Renal cortical epithelial cell (primary cell): Measurements from ENCODE around the gene SLC45A1. TPM values are rescaled to one million over a fixed set of nuclear protein-coding genes. Genes with fewer than 3 reads are reported as not detected.

Experiments
- DNase-seq: peaks from one replicate; pipeline ENCODE4 v3.0.0-alpha.2; 2011; ENCODE audit warnings: low read depth
- total RNA-seq: library from RNA; depleted of rRNA; stranded (reverse); fragments of >200 nt; gene quantifications from 2 replicates; pipeline ENCODE4 v1.2.3, GENCODE V29; 2014

Gene SLC45A1
- total RNA-seq, 1 donor from 2014 or later = 2.0 TPM

DNA sequence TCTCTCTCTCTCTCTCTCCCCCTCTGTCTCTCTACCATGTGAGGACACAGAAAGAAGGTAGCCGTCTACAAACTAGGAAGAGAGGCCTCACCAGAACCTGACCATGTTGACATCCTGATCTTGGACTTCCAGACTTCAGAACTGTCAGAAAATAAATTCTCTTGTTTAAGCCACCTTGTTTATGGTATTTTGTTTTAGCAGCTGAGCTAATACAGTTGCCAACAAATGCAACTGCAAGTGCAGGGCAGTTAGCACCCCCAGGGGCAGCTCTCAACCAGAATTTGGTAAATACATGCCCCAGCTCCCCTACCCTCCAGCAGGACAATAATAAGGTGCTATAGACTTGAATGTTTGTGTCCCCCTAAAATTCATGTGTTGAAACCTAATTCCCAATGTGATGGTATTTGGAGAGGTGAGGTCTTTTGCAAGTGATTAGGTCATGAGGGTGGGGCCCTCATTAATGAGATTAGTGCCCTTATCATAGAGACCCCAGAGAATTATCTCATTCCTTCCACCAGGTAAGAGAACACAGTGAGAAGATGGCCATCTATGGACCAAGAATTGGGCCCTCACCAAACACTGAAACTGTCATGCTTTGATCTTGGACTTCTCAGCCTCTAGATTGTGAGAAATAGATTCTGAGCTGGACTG lies 6.7 kb upstream of the SLC45A1 start:
- no peak for DNase-seq

DNA sequence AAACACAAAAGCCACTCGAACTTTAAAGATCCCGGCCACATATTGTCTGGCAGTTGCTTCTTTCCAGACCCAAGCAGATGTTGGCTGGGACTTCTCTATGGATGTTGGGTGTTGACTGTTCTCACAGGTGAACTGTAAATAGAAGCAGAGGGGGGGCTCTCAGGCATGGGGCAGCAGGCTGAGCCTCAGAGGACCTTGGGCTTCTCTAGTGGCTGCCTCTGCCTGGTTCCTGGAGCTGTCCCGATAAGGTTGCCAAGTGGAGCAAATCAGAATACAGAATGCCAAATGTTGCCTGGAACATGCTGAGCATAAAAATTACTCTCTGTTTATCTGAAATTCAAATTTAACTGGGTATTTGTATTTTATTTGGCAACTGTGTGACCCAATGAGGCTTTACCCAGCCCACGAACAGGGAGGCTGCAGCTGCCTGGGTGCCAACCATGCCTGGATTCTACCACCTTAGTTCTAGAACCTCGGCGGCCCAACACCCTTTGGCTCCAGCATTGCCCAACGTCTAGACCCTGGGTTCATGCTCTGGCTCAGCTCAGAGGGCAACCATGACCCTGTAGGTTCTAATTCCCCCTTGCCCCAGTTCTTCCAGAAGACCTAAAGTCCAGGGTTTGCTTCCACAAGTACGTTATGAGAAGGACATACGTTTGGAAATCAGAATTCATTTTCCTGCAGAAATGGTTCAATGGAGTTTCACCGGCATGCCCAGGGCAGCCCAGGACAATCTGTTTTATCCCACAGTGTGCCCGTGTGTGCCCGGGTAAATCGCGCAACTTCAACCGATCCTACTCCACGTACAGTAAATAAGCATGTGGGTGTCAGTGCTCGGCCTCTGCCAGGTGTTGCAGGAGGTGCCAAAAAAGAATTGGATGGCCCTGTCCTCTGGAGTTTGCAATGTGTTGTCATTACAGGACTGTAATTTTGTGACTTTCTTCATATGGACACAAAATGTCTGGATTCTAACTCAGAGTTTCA lies 5.4 kb upstream of the SLC45A1 start:
- DNase-seq = no peak

DNA sequence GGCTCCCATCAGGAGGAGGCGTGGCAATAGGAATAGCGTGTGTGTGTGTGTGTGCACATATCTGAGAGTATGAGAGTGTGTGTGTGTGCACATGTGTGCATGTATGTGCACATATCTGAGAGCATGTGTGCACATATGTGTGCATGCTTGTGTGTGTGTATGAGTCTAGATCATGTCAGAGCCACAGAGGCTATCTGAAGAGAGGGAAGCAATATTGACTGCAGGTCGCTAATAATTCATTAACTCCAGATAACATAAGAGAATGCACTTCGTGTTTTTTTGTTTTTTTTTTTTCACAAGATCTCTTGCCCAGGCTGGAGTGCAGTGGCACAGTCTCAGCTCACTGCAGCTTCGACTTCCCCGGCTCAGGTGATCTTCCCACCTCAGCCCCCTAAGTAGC lies 4.7 kb upstream of the SLC45A1 start:
- no peak for DNase-seq

DNA sequence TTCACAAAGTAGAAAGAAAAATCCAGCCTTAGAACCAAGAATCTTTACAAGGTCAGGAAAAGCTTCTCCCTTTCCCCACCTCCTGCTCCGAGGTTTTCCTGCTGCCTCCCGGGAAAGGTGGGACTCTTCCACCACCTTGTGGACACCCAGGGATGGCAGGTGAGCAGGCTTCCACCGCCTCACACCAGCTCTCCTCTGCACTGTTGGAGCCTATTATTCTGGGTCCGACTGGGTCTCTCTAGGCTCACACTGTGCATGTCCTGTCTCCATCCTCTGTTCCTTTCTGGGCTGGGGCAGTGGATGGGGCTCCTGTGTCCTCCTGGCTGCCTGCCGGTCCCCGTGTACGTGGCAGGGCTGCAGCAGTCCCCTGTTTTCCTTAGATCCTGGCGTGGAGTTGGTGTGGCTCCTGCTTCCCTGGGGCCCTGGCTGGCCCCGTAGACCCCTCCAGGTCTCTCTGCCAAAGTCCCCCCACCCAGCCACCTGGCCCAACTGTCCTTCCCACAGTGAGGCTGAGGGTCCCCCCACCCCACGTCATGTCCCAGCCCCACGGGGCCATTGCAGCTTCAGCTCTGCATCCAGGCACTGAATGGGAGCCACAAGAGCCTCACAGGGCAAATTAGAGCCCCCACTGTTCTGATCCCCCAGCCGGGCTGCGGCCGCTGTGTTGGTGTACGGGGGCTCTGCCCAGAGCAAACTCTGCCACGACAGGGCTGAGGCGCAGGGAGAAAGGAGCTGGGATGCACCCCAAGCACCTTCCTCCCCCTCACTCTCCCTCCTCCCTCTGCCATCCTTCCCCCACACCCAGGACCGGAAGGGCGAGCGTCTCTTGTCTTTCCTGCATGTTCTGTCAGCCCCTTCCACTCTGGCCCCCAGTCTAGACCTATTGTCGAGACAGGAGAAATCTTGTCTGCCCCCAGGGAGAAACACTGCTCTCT lies 3.3 kb upstream of the SLC45A1 start:
- DNase-seq = peak; percentile 59

DNA sequence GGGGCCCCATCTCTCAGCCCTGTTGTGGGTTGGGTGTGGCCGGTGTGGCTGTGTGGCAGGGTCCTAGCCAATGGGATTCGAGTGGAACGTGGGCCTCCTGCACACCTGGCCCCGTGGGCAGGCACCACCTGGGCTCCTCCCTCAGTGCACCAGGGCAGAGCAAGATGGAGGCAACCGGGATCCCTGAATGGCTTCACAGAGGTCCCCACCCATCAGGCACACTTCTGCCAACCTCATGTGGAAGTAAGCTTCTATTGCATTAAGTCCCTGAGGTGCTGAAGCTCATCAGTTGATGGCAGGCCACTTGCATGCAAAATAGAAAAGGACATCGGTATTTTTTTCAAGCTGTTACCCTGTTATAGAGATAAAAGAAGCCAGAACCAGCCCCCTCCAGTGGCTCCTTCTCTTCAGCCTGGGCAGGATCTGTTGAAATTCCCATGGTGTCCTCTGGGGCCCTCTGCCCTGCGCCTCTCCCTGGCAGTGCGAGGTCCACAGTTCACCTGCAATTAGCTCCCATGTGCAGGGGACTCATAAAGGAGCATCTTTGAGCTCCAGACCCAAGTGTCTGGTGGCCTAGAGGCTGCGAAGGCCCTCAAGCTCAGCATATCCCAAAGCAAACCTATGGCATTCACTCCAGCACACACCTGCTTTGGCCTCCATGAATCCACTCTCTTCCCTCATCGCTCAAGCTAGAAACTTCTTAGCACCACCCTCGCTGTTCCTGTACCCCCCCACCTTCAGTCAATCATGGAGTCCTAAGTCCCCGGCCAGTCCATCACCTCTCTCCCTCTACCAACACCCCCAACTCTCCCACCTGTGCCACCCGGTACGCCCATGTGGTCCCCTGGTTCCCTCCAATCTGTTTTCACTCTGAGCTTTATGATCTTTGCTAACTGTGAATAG lies 2.1 kb upstream of the SLC45A1 start:
- DNase-seq = no peak

DNA sequence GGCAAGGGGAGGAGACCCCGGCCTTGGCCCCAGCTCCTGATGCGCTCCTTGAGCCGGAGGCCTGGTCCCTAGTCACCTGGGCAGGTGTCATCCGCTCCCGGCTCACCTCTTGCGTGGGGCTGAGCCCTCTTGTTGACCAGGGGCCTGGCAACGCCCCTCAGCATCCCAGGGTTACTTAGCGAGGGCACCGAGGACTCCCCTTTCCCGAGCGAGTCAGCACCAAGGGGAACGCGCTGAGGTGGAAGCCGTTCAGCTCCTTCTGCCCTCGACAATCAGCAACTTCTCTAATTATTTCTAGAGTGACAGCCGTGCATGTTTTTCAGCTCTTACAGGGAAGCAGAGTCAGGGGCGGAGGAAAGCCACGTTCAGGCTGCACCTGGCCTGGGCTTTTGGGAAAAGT lies 522 bp downstream of the SLC45A1 start:
- no peak for DNase-seq

DNA sequence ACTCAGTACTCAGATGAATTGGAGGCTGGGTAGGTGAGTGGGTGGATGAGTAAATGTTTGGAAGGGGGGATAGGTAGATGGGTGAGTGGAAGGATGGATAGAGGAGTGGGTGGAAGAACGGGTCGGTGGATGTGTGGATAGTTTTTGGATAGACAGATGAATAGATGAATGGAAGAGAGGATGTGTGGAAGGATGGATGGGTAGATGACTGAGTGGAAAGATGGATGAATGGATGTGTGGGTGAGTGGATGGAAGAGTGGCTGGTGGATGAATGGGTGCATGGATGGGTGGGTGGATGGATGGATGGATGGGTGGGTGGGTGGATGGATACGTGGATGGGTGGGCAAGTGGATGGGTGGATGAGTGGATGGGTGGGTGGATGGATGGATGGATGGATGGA lies 3.7 kb downstream of the SLC45A1 start:
- no peak for DNase-seq

DNA sequence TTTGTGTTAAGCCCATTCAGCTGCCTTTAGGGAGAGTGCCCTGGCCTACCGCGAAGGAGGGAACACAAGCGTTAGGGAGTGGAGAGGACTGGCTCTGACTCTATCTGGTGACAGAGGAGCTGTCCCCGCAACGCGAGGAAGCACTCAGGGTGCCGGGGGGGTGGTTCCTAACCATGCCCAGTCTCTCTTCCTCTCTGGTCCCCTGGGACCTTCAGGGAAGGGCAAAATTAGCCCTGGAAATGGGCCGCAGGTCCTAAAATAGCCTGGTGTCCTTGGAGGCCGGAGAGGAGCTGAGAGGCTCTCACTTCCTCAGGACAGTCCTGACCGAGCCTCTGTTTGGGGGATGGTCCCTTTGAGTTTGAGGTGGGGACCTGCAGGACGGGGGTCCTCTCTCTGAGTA lies 5.8 kb downstream of the SLC45A1 start:
- no peak for DNase-seq

DNA sequence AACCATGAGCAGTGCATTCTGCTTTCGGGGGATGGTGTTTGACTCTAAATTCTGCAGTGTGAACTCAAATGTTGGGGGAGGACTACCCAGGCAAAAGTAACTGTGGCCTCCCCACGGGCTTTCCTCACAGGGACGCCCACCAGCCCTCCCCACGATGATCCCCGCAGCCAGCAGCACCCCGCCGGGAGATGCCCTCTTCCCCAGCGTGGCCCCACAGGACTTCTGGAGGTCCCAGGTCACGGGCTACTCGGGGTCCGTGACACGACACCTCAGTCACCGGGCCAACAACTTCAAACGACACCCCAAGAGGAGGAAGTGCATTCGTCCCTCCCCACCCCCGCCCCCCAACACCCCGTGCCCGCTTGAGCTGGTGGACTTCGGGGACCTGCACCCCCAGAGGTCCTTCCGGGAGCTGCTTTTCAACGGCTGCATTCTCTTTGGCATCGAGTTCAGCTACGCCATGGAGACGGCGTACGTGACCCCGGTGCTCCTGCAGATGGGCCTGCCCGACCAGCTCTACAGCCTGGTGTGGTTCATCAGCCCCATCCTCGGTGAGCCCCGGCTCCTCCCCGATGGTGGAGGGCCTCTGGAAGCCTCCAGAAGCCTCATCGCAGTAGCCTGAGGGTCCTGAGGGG lies 6.4 kb downstream of the SLC45A1 start:
- DNase-seq = no peak

DNA sequence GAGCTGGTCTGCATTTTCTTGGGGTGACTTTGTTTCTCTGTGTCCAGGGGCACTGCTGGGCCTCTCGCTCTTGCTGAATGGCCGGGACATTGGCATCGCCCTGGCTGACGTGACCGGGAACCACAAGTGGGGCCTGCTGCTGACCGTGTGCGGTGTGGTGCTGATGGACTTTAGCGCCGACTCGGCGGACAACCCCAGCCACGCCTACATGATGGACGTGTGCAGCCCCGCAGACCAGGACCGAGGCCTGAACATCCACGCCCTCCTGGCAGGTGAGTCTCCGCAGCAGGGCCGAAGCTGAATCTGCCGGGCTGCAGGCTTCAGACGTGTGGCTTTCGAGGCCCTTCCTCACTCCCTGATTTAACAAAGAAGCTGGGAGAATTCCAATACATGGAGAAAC lies 7.9 kb downstream of the SLC45A1 start:
- DNase-seq = no peak

DNA sequence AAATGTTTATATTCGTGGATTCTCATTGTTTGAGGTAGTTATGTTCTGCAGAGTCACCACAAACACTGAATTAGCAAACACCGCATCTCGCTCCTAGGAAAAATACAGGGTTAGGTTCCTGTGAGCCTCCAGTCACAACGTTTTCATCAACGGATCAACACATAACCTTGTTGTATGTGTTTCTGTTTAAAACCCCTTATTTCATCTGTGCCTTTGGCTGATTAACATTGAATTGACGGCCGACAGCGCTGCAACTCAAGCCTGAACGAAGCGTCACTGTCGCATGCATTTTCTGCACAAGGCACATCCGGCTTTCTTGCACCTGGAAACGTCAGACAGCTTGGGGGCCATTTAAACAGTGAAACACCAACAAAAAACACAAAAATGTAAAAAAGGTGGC lies 8.4 kb downstream of the SLC45A1 start:
- no peak for DNase-seq

DNA sequence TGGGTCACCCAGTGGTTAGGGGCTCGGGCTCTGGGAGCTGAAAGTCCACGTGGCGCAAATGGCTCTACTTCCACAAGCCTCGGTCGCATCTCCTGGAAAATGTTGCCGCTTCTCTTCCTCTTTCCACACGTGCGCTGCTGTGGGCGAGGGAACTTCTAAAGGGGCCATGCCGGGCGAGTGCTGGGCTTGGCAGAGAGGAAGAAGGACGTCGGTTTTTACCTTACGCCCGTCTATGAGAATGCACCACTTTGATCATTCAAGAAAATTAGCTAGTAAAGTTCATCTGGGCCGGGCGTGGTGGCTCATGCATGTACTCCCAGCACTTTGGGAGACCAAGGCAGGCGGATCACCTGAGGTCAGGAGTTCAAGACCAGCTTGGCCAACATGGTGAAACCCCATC lies 10.4 kb downstream of the SLC45A1 start:
- DNase-seq = no peak

DNA sequence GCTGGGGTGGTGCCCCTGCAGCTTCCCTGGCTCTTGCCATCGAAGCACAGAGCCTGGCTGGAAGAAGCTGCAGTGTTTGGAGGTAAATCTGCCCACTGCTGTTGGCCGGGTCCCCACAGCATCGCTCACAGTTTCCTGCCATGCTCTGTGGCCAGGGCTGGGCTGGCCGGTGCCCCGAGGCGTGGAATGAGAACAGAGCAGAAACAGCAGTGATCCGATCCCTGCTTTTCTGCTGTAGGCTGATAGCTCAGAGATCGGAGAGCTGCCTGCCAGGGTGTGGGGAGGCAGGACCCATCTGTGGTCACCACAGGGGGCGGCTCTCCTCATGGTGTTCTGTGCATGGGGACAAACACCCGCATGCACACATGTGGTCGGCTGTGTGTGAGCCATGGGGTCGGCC lies 11.5 kb downstream of the SLC45A1 start:
- DNase-seq = no peak

DNA sequence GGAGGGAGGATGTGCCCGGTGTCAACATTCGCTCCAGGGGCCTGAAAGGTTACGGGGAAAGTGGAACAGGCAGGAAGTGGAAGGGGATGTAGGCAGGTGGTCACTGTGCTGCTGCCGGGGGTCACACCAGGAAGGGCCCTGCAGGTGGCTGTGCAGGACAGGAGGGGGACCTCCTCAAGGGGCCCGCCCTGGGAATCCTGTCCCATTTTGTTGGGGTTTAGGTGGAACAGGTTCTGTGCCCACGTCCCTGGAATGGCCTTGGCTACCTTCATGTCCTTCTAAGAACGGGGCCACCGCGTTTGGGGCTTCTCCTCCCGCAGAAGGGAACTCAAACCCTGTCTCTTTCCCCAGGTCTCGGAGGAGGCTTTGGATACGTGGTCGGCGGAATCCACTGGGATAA lies 11.9 kb downstream of the SLC45A1 start:
- no peak for DNase-seq

DNA sequence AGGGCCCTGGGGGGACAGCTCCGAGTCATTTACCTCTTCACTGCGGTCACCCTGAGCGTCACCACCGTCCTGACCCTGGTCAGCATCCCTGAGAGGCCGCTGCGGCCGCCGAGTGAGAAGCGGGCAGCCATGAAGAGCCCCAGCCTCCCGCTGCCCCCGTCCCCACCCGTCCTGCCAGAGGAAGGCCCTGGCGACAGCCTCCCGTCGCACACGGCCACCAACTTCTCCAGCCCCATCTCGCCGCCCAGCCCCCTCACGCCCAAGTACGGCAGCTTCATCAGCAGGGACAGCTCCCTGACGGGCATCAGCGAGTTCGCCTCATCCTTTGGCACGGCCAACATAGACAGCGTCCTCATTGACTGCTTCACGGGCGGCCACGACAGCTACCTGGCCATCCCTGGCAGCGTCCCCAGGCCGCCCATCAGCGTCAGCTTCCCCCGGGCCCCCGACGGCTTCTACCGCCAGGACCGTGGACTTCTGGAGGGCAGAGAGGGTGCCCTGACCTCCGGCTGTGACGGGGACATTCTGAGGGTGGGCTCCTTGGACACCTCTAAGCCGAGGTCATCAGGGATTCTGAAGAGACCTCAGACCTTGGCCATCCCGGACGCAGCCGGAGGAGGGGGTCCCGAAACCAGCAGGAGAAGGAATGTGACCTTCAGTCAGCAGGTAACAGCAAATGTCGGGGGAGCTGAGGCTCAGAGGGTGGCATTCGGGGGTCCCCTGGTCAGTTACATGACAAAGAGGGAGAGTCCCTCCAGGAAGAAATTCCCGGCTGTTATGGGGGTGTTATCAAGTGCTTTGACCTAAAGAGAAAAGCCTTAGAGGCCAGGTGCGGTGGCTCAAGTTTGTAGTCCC lies 12.6 kb downstream of the SLC45A1 start:
- DNase-seq = no peak

DNA sequence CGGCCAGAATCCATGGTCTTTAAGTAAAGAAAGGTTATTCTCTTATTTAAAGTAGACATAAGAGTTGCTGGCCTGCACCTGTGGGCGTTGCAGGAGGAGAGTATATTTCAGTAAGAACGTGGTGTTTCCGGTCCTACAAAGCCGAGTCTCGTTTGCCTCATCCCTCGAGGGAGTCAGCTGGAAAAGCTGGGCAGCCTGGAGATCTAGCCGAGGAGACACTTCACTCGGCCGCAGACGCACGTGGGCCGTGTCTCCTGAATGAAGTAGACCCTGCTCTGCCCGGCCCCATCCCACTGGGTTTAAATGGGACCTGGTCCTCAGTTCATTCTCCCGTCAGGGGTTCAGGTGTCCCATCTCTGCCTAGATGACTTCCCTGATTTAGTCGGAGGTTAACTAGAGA lies 14.9 kb downstream of the SLC45A1 start:
- no peak for DNase-seq

DNA sequence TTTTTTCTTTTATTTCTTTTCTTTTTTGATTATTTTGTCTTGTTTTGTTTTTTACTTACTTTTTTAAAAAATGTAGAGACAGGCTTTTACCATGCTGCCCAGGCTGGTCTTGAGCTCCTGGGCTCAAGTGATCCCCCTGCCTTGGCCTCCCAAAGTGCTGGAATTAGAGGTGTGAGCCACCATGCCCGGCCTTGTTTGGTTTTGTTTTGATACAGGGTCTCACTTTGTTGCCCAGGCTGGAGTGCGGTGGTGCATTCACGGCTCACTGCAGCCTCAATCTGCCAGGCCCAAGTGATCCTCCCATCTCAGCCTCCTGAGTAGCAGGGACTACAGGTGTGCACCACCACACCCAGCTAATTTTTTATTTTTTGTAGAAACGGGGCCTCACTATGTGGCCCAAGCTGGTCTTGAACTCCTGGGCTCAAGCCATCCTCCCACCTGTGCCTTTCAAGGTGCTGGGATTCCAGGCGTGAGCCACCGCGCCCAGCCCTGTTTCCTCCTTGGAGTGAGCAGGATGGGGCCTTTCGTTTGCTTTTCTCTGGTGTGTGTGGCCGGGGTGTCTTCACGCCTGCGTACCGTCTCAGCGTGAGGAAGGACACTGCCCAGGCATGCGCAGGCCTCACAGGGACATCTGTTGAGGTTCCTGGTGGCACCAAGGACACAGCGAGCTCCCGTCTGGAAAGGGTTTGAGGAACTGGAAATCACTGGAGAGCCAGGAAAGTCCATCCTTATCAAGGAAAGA lies 15.5 kb downstream of the SLC45A1 start:
- DNase-seq = no peak

DNA sequence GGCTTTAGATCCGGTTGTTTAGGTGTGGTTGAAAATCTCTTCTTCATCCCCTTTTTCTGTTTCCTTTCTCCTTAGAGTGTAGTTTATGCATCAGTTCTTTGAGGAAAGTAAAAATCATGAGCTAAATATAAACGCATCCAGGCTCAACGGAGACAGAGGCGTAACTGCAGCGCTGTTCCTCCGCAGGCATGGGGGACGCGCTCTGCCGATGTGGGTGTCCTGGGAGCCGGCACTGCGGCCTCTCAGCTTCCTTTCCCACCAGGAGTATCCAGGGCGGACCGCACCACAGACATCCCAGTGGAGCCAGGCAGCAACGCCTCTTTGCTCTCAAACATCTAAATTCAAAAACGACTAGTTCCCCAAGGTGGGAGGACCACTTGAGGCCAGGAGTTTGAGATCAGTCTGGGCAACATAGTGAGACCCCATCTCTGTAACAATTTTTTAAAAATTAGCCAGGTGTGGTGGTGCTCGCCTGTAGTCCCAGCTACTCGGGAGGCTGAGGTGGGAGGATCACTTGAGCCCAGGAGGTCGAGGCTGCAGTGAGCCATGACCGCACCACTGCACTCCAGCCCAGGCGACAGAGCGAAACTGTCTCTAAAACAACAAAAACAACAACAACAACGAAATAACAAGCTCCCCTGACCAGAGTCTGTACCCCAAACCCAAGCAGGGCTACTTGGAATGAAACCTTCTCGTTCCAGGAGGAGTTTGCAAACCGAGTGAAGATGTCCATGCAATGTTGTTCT lies 16.4 kb downstream of the SLC45A1 start:
- DNase-seq = no peak
